ENCODE results near the gene TTC7B.
"Not testable (repeated sequence)": the region's sequence is repeated elsewhere in the genome, so short reads cannot be mapped to it uniquely, and the experiment has no call there.

TTC7B gene, protein sequence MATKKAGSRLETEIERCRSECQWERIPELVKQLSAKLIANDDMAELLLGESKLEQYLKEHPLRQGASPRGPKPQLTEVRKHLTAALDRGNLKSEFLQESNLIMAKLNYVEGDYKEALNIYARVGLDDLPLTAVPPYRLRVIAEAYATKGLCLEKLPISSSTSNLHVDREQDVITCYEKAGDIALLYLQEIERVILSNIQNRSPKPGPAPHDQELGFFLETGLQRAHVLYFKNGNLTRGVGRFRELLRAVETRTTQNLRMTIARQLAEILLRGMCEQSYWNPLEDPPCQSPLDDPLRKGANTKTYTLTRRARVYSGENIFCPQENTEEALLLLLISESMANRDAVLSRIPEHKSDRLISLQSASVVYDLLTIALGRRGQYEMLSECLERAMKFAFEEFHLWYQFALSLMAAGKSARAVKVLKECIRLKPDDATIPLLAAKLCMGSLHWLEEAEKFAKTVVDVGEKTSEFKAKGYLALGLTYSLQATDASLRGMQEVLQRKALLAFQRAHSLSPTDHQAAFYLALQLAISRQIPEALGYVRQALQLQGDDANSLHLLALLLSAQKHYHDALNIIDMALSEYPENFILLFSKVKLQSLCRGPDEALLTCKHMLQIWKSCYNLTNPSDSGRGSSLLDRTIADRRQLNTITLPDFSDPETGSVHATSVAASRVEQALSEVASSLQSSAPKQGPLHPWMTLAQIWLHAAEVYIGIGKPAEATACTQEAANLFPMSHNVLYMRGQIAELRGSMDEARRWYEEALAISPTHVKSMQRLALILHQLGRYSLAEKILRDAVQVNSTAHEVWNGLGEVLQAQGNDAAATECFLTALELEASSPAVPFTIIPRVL

DNA sequence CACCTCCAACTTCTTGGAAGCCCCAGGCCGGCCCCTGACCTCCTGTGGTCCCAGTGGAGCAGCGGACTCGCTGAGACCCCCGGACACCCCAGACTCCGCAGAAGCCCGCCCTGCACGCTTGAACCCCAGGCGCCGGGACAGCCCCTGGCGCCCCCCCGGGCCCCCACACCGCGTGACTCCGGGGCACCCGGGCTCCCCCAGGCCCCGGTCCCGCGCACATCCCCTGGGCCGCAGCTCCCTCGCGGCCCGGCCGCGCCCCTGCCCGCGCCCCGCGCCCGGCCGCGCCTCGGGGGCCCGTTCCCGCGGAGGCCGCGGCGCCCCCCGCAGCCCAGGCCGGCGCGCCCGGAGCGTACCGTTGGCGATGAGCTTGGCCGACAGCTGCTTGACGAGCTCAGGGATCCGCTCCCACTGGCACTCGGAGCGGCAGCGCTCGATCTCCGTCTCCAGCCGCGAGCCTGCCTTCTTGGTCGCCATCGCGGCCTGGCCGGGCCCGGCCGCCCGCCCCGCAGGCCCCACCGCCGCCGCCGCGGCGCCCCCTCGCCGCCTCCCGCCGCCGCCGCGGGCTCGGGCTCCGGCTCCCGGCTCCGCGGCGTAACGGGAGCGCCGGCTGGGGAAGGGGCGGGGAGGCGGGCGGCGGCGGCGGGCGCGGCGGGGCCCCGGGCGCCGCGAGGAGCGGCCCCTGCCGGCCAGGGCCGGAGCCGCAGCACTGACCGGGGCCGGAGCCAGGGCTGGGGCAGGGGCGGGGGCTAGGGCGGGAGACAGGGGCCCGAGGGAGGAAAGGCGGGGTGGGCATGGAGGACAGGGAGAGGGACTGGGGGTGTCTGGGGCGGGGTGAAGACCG is at the start of gene TTC7B:
Gene TTC7B (minus strand): TSS at position 609 of the 841 bp plus-strand sequence. CDS start 135 bp downstream, at position 474.
- DNase-seq (ENCODE audit: low spot score): peak; percentile 23

DNA sequence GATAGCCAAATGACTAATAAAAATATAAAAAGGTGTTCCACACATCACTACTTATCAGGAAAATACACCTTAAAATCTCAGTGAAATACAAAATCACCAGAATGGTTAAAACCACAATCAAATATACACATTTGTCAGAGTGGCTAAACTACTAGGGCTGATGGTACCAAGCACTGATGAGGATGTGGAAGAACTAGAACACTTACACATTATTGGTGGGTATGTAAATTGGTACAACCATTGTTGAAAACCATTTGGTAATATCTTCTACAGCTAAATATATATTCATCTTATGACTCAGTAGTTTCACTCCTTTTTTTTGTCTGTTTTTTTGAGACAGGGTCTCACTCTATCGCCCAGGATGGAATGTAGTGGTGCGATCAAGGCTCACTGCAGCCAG is 48.5 kb upstream of the TTC7B start:
- DNase-seq (ENCODE audit: low spot score): no peak

DNA sequence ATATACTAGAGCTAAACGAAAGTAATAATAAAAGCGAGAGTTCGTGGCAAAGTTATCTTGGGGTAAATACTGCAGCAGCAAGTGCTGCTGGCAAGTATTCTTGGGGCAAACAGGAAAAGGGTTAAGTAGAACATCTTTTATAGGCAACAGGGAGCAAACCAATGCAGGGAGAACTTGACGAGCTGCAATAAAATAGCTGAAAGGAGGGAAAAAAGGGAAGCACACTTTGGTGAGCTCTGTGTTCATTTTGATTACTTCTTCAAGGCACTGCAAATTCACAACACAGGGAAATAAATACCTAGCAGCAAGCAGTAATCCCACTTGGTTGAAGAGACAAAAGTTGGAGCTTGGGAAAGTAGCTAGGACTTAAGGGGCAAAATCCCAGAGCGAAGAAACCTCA is 42.3 kb upstream of the TTC7B start:
- no peak for DNase-seq (ENCODE audit: low spot score)

DNA sequence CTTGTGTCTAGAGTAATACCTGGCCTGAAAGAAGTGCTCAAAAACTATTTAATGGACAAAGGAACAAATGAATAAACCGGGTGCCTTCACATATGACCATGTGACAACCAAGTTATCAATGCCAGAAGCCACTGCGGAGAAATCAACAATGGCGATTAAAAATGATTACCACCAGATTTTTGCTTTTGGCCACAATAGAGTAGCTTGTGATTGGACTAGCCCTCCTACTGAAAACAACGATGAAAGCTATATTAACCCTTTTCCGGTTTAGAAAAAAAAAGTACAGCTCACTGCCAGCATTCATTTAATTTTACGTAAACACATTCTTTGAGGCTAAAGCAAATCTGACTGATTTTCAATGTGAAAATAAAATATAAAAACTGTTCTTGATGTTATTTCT is 41.6 kb upstream of the TTC7B start:
- no peak for DNase-seq (ENCODE audit: low spot score)

DNA sequence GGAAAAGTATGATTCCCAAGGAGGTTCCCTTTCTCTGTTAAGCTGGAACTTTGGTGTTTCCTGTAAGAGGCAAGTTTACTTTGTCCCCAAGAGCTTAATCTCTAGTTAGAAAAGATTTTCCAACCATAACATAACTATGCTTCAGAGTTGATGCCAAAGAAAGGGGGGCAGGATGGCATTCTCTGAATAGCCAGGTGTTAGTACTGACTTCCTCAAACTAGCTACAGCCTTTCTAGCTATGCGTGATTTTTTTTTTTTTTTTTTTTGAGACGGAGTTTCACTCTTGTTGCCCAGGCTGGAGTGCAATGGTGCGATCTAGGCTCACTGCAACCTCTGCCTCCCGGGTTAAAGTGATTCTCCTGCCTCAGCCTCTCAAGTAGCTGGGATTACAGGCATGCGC is 39.9 kb upstream of the TTC7B start:
- DNase-seq (ENCODE audit: low spot score): not testable (repeated sequence)

DNA sequence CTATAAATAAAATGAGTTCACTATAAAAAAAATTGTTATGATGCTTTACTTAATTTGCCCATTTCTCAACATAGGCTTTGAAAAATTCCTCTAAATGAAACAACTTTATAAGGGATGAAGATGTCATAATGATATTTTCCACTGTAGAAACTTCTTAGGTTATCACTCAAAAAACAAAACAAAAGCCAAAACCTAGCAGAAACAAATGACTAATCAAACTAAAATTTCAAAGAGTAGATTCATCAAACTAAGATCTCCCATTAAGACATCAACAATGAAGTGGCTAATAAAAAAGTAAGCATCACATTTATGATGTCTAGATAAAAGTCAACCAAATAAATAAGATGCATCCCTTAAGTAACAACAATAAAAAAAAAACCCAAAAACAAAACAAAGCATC is 36.9 kb upstream of the TTC7B start:
- DNase-seq (ENCODE audit: low spot score): no peak

DNA sequence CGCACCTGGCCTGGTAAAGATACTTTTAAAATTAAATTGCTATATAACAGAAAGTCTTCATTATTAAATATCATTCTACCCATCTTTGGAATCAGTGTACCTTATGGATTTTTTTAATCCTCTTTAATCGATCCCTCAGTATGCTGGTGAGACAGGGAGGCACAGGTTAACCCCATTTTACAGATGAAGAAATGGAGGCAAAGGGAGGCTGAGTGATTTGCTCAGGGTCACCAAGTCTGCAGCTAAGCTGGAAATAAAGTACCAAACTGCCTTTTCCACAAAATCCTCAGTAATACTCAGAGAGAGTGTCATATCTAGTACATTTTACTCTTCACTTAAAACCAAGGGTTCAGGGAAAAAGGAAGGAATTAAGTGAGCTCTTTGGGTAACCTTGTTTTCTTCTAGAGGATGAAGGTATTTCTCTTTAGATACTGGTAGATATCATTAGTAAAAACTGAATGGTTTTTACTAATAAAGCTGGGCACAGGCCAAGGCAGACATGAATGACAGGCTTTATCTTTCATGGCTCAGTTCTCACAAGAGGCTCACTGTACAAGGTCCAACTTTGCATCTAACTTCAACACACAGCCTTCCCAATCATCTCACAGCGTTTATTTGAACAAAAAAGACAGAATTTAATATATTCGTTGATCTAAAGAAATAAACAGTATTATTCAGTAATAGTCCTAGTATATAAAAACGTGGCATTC is 35.3 kb upstream of the TTC7B start:
- DNase-seq (ENCODE audit: low spot score): no peak

DNA sequence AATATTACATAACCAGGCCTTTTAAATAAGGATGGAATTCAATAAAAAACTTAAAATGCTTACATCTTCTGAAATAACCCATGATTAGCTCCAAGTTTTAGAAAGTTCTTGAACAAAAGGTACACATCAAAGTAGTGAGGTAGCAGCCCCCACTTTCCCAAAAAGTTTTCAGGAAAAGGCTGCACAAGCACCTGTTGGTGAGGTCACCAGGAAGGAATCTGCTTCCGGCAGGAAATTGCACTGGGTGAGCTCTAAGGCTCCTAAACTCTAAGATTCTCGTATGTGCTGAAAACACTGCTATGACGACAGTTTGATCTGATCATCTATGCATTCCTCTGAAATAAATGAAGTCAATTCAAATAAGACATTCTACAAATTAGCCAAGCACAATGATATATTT is 34.3 kb upstream of the TTC7B start:
- no peak for DNase-seq (ENCODE audit: low spot score)

DNA sequence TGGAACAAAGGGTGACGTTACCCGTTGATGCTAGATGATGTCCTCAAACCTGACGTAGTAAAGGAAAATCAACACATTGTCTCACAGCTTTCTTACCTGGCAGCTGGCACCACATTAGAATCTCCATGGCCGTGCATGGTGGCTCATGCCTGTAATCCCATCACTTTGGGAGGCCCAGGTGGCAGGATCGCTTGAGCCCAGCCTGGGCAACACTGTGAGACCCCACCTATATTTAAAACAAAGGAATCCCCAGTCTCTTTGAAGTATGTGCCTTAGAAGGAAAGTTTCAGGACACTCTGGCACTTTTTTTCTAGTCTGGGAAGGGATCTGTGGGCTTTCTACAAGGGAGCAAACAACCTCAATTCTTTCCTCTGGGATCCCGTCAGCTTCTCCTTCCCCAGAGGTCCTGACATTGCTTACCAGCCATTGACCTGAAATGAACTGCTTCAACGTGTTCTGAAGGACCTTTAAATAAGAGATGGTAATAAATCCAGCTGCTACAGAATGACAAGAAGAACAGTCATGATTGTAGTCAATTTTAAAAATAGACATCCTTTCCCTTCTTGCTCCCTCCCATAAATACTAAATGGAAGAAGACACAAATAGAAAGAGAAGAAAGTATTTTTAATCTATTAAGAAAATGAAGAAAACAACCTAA is 33.7 kb upstream of the TTC7B start:
- no peak for DNase-seq (ENCODE audit: low spot score)

DNA sequence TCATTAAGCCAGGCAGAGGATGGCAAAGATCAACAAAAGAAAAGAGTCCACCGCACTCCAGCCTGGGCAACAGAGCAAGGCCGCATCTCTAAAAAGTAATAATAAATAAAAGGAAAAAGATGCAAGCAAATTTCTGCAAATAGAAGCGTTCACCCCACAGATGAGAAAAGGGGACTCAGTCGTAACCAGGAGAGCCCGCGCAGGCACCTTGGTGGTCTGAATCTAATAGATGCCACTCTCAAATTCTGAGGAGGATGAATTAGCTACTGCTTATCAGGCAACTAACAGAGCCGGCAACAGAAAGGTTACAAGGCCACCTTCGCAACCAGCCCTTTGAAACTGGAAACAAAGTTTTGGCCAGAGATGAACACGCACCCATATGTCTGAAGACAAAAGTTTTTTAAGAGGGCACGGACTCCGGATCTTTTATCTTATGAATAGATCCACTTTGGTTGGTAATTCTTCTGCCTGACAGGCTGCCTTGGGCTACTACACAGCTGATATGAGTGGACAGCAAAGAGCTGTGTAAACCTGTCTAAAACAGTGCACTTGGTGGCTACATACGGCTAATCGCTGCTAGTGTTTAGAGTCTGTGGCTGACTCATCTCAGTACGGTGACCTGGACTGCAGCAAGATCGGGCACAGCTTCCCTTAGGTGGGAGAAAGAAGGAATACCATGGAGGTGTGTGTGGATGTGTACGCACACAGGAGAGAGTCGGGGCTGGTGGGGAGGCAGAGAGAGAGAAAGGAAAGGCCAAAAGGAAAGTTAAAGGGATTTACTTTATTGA is 32.9 kb upstream of the TTC7B start:
- DNase-seq (ENCODE audit: low spot score): no peak

DNA sequence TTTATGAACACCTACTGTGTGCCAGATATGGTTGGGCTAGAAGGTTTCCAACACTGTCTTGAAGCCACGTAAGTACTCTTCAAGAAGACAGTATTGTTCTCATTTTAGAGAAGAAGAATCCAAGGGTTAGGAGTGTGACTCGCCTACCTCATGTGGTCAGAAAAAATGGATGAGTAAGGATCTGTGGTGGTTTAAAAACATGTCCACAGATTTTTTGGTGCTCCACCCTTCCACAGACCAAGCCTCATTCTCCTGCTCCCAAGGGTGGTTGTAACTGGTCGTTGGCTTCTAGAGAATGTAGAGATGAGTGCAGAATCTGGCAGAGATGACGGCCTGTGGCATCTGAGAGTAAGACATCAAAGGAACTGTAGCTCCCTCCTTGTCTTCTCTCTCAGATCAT is 30.3 kb upstream of the TTC7B start:
- DNase-seq (ENCODE audit: low spot score): no peak

DNA sequence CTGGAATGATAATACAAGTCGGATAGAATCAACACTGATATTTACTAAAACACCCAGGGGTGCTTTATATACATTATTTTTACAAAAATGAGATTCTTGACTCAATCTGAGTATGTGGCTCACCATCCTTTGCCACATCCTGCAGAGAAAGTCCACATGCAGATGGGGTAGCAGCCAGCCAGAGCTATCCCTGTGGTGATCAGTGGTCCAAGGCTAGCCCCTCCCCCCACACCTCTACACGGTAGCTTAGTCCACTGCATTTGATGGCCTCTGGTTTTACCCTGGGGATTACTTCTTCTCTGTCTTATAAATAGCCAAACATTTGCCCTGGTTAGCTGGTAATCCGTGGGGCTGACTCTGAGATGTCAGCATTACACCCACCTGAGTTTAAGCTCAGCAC is 28.1 kb upstream of the TTC7B start:
- DNase-seq (ENCODE audit: low spot score): no peak

DNA sequence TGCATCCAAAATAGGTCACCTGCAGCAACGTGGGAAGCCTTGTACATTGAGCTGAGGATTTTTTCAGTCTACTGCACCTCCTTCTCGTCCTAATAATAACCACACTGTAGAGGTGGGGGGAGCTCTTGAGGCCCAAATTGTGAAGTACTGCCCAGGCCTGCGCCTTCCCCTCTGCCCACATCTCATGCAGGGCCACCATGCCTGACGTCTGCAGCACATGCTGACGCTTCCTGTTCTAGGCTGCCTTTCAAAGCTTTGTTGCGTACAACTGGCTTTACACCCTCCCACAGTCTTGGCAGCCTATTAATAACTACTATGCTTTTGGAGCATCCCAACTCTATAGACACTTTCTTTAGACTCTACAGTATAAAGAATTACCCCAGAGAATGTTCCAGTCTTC is 26.5 kb upstream of the TTC7B start:
- no peak for DNase-seq (ENCODE audit: low spot score)

DNA sequence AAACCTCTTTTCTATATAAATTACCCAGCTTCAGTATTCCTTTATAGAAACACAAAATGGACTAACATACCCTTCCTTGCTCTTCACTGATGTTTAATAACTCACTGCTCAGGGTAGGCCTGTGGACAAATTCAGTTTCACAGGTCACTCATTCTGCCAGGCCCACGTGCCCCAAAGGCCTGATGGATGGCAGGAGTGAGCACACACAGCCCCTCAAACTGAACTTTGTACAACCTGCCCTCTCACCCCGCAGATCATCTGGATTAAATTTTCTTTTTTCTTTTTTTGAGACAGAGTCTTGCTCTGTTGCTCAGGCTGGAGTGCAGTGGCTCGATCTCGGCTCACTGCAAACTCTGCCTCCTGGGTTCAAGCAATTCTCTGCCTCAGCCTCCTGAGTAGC is 24.4 kb upstream of the TTC7B start:
- not testable (repeated sequence) for DNase-seq (ENCODE audit: low spot score)

DNA sequence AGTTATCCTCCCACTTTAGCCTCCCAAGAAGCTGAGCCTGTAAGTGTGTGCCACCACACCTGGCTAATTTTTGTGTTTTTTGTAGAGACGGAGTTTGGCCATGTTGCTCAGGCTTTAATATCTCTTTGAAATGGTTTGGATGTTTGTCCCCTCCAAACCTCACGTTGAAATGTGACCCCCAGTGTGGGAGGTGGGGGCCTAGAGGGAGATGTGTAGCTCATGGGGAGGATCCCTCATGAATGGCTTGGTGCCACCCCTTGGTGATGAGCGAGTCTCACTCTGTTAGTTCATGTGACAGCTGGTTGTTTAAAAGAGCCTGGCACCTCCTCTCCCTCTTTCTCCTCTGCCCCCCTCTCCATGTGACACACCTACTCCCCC is 23.6 kb upstream of the TTC7B start:
- DNase-seq (ENCODE audit: low spot score): no peak

DNA sequence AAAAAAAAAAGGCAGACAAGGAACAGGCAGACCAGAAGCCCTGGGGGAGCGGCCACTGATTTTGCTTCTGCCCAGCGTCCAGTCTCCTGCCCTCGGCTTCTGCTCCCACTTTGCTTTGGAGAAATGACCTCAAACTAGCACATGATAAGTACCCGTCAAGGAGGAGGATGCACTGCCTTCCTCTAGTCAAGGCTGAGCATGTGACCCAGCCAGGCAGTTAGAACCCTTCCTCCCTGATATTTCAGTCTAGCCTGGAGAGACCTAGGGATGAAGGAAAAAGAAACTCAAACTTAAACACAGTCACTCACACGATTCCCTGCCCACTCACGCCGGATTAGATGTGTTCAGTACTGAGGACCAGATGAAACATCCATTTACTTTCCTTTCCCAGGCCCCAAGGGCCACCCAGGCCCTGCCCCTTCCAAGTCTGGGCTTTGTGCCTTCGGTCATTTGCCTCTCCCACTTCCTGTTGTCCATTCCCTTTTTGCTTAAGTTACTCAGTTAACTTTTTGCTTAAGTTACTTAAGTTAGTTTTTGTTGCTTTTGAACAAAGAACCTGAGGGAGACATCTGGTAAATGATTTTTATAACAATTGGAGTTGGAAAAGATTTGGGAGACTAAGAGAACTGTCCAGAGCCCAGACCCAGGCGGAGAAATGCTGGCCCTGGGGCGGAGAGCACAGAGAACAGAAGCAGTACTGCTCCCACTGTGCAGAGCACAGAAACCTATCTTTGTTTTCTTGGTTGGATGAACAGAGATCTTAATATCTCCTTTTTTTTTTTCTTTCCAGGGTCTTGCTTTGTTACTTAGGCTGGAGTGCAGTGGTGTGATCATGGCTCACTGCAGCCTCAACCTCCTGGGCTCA is 23.0 kb upstream of the TTC7B start:
- DNase-seq (ENCODE audit: low spot score): no peak

DNA sequence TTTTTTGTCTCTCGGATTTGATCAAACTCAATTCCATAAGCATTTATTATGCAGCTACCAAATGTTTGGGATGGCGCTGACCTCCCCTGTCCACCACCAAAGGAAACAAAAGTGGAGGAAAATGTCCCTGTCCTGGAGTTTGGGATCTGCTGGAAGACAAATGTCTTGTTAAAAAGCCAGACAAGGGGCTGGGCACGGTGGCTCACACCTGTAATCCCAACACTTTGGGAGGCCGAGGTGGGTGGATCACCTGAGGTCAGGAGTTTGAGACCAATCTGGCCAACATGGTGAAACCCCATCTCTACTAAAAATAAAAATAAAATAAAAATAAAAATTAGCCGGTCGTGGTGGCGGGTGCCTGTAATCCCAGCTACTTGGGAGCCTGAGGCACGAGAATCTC is 22.3 kb upstream of the TTC7B start:
- DNase-seq (ENCODE audit: low spot score): not testable (repeated sequence)

DNA sequence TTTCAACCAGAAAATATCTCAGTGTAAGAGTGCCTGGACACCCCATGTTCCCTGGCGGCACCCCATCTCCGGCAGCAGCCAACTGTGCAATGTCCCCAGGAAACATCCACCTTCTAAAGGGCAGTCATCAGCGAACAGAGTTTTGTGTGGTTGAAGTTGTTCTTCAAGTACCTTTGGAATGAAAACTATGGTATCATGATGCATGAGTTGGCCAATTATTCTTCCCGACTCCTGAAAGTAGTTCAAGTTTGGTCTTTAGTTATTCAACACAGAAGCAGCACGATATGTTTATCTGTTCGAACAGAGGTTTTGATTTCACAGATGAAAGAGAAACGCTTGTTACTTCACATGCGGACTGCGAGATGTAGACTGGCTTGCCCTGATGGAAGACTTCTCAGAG is 21.1 kb upstream of the TTC7B start:
- no peak for DNase-seq (ENCODE audit: low spot score)

DNA sequence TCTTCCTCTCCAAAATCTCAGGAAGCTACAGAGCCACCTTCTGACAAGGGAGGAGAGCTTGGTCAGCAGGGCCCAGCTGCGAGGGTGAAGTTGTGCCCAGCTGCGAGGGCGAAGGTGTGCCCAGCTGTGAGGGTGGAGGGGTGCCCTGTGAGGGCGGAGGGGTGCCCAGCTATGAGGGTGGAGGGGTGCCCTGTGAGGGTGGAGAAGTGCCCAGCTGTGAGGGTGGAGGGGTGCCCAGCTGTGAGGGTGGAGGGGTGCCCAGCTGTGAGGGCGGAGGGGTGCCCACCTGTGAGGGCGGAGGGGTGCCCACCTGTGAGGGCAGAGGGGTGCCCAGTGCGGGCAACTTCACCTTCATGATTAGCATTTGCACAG is 20.4 kb upstream of the TTC7B start:
- DNase-seq (ENCODE audit: low spot score): no peak

DNA sequence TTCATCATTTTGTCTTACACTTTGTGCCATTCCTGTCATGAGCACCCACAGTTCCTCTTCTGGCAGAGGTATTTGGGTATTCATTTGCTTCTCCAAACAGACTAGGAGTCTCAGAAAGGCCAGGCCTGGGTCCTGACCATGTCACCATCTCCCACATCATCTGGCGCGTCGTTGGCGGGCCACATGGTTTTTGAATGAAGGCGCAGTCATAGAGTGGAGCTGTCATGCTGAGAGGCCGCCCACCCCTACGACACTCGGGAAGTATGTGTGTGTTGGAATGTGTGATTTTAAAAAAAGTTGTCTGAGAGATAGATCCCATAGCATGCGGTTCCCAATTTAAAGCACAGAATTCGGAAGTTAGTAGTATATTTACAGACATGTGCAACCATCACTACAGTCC is 15.6 kb upstream of the TTC7B start:
- no peak for DNase-seq (ENCODE audit: low spot score)
